Suprapubic skin (tissue), 4 donors: Measurements from ENCODE around the gene FKBP7. TPM values are rescaled to one million over a fixed set of nuclear protein-coding genes. Genes with fewer than 3 reads are reported as not detected.

Experiments
- DNase-seq, 2 donors: peaks; one replicate each; pipeline ENCODE4 v3.0.0-alpha.2; 2019; ENCODE audit warnings: low spot score in 2 of 2
- H3K27ac ChIP-seq: fragments of 200-600 bp; sonication (generic); one replicate; pipeline ENCODE4 v1.5.1; 2019
- H3K27me3 ChIP-seq: fragments of 200-600 bp; sonication (generic); one replicate; pipeline ENCODE4 v1.5.1; 2019
- H3K36me3 ChIP-seq: fragments of 200-600 bp; sonication (generic); one replicate; pipeline ENCODE4 v1.5.1; 2019
- H3K4me1 ChIP-seq: fragments of 200-600 bp; sonication (generic); one replicate; pipeline ENCODE4 v1.5.1; 2019
- H3K4me3 ChIP-seq: fragments of 200-600 bp; sonication (generic); one replicate; pipeline ENCODE4 v1.5.1; 2019; ENCODE audit warnings: mild to moderate bottlenecking
- H3K9me3 ChIP-seq: fragments of 200-600 bp; sonication (generic); one replicate; pipeline ENCODE4 v1.5.1; 2019
- EP300 ChIP-seq: sonication (generic); formaldehyde crosslinking; IDR thresholded peaks from one replicate; pipeline ENCODE4 v1.6.1; 2017; ENCODE audit warnings: antibody characterized with exemption
- POLR2A ChIP-seq, 2 donors: fragments of 450-650 bp; IDR thresholded peaks; one replicate each; pipeline ENCODE4 v1.6.1; 2017; ENCODE audit warnings: antibody characterized with exemption in 2 of 2, mild to moderate bottlenecking in 2 of 2, moderate library complexity in 2 of 2
- POLR2AphosphoS5 ChIP-seq, 3 donors: sonication (generic); formaldehyde crosslinking; IDR thresholded peaks; one replicate each; pipeline ENCODE4 v1.6.1; 2017; ENCODE audit warnings: antibody characterized with exemption in 3 of 3
- WGBS: methylation state at CpG from one replicate; pipeline ENCODE4 v1.1.5; 2018; 5-methylcytosine and 5-hydroxymethylcytosine counted together
- total RNA-seq, 4 donors: library from RNA; depleted of rRNA; stranded (reverse); fragments of >200 nt; gene quantifications; one replicate each; pipeline ENCODE4 v1.1.0, GENCODE V29; 2016
- TF ChIP-seq, protein P1 (sequence below), 2 donors: fragments of 200-600 bp in 1 of 2; fragments of 450-650 bp in 1 of 2; sonication (generic) in 1 of 2; IDR thresholded peaks; one replicate each; pipeline ENCODE4 v1.5.1; 2016 to 2019; ENCODE audit warnings: antibody characterized with exemption in 2 of 2, mild to moderate bottlenecking in 1 of 2, moderate library complexity in 1 of 2

FKBP7 gene
- total RNA-seq, 4 donors from 2014 or later, result 1.5 to 3.9 (median 2.8) TPM

DNA sequence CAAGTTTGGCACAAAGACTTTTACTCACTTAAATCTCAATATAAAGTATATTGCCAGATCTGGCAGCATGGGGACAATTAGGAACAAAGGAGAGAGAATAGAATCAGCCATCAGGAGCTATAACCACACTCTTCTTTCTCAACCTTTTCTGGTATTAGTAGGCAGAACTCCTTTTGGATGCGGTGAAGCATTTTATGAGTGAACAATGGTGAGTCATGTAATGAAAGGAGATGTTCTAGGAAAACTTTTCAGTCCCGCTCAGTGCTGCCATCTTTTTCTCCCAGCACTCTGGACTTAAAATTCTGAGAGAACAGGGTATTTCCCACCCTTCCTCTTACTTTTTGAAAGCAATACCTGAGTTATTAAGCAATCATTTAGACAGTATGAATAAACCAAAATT, 34.1 kb upstream of the FKBP7 start:
- 94% methylated on average over 2 of the region's 2 CpGs for WGBS
- Histone ChIP-seq H3K4me1 (no peaks in the 10 kb centered on the region), H3K27me3 (no peaks in the 10 kb centered on the region), H3K9me3 (no peaks in the 10 kb centered on the region), H3K27ac (no peak overlapping the region), H3K4me3 (no peak overlapping the region), H3K36me3 (peaks cover 22% of the 10 kb centered on the region)
- DNase-seq, result no peak
- TF ChIP-seq POLR2AphosphoS5 (IDR thresholded peaks at IDR 0.05), result no peak
- no peak for TF ChIP-seq POLR2A (IDR thresholded peaks at IDR 0.05)
- TF ChIP-seq EP300, result no peak
- TF ChIP-seq, protein P1, sequence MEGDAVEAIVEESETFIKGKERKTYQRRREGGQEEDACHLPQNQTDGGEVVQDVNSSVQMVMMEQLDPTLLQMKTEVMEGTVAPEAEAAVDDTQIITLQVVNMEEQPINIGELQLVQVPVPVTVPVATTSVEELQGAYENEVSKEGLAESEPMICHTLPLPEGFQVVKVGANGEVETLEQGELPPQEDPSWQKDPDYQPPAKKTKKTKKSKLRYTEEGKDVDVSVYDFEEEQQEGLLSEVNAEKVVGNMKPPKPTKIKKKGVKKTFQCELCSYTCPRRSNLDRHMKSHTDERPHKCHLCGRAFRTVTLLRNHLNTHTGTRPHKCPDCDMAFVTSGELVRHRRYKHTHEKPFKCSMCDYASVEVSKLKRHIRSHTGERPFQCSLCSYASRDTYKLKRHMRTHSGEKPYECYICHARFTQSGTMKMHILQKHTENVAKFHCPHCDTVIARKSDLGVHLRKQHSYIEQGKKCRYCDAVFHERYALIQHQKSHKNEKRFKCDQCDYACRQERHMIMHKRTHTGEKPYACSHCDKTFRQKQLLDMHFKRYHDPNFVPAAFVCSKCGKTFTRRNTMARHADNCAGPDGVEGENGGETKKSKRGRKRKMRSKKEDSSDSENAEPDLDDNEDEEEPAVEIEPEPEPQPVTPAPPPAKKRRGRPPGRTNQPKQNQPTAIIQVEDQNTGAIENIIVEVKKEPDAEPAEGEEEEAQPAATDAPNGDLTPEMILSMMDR (IDR thresholded peaks at IDR 0.05), result no peak

GRCh38 chr2:178510384-178510783, 32.0 kb upstream of the FKBP7 start:
- TF ChIP-seq POLR2A (IDR thresholded peaks at IDR 0.05) (no peak), POLR2AphosphoS5 (IDR thresholded peaks at IDR 0.05) (no peak), EP300 (no peak)
- TF ChIP-seq, protein P1 (IDR thresholded peaks at IDR 0.05), result no peak
- Histone ChIP-seq H3K36me3 (peaks cover 21% of the 10 kb centered on the region), H3K9me3 (no peaks in the 10 kb centered on the region), H3K27me3 (no peaks in the 10 kb centered on the region), H3K4me3 (no peak overlapping the region), H3K4me1 (no peaks in the 10 kb centered on the region), H3K27ac (no peak overlapping the region)
- WGBS, result 68% methylated on average over 6 of the region's 6 CpGs
- no peak for DNase-seq

- Histone ChIP-seq H3K4me3 (no peak overlapping the region), H3K9me3 (no peaks in the 10 kb centered on the region), H3K27ac (no peak overlapping the region), H3K4me1 (no peaks in the 10 kb centered on the region), H3K27me3 (no peaks in the 10 kb centered on the region), H3K36me3 (peaks cover 37% of the 10 kb centered on the region)
- 98% methylated on average over 2 of the region's 2 CpGs for WGBS
- DNase-seq, result no peak
- TF ChIP-seq, protein P1 (IDR thresholded peaks at IDR 0.05), result no peak
- TF ChIP-seq EP300 (no peak), POLR2AphosphoS5 (IDR thresholded peaks at IDR 0.05) (no peak), POLR2A (IDR thresholded peaks at IDR 0.05) (no peak)
Measured at GRCh38 chr2:178508646-178509045, 30.2 kb upstream of the FKBP7 start.

GRCh38 chr2:178506949-178507348, 28.5 kb upstream of the FKBP7 start:
- H3K9me3 ChIP-seq, result no peaks in the 10 kb centered on the region
- peaks cover 47% of the 10 kb centered on the region for H3K36me3 ChIP-seq
- no peak for DNase-seq
- TF ChIP-seq POLR2AphosphoS5 (IDR thresholded peaks at IDR 0.05) (no peak), POLR2A (IDR thresholded peaks at IDR 0.05) (no peak), EP300 (no peak)
- TF ChIP-seq, protein P1 (IDR thresholded peaks at IDR 0.05), result no peak
- WGBS, result 100% methylated on average over 1 of the region's 1 CpG
- no peaks in the 10 kb centered on the region for H3K4me1 ChIP-seq
- H3K27me3 ChIP-seq, result no peaks in the 10 kb centered on the region
- no peak overlapping the region for H3K4me3 ChIP-seq
- no peak overlapping the region for H3K27ac ChIP-seq

- peaks cover 50% of the 10 kb centered on the region for H3K36me3 ChIP-seq
Measured at GRCh38 chr2:178506524-178506923, 28.1 kb upstream of the FKBP7 start.

More at GRCh38 chr2:178506524-178506923, 28.1 kb upstream of the FKBP7 start:
- Histone ChIP-seq H3K27ac (no peak overlapping the region), H3K4me1 (no peaks in the 10 kb centered on the region), H3K4me3 (no peak overlapping the region), H3K9me3 (no peaks in the 10 kb centered on the region), H3K27me3 (no peaks in the 10 kb centered on the region)
- TF ChIP-seq, protein P1 (IDR thresholded peaks at IDR 0.05), result no peak
- TF ChIP-seq POLR2AphosphoS5 (IDR thresholded peaks at IDR 0.05) (no peak), POLR2A (IDR thresholded peaks at IDR 0.05) (no peak), EP300 (no peak)
- WGBS, result 97% methylated on average over 2 of the region's 2 CpGs
- no peak for DNase-seq
